Measurements from ENCODE around the gene TSPAN3.

DNA sequence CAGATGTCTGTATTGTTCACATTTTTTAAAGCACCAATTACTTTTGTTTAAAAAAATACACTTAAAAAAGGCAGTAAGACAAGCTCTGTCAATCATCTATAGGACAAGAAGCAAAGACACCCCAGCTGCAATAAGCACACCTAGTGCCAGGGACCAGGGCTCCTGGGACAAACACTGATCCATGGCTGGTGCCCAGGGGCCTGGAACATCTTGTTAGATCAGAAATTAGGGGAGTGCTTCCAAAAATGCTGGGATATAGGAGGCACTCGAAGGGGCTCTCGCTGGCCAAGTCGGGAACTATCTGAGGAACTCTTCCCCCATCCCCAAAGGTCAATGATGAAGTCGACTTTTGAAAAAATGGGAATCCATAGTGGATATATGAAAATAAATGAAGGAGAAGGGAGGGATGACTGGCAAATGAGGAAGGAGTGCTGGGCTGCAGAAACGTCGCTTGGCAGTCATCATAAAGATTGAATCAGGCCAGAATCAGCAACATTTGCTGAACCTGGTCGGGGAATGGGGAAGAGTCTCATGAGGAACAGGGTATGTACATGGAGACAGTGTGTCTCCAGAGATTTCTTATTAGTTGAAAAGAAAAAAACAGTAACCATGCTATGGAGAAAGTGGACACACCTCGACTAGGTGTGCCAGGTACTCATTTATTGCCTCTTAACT, 28.5 kb downstream of the TSPAN3 start:
- TF ChIP-seq, protein P1, sequence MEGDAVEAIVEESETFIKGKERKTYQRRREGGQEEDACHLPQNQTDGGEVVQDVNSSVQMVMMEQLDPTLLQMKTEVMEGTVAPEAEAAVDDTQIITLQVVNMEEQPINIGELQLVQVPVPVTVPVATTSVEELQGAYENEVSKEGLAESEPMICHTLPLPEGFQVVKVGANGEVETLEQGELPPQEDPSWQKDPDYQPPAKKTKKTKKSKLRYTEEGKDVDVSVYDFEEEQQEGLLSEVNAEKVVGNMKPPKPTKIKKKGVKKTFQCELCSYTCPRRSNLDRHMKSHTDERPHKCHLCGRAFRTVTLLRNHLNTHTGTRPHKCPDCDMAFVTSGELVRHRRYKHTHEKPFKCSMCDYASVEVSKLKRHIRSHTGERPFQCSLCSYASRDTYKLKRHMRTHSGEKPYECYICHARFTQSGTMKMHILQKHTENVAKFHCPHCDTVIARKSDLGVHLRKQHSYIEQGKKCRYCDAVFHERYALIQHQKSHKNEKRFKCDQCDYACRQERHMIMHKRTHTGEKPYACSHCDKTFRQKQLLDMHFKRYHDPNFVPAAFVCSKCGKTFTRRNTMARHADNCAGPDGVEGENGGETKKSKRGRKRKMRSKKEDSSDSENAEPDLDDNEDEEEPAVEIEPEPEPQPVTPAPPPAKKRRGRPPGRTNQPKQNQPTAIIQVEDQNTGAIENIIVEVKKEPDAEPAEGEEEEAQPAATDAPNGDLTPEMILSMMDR (optimal IDR thresholded peaks at IDR 0.05 in 1 of 3, IDR thresholded peaks at IDR 0.05 in 1 of 3, conservative IDR thresholded peaks at IDR 0.05 in 1 of 3; ENCODE audit: extremely low read depth in 1 of 3, insufficient read depth in 2 of 3, low read length in 3 of 3) = no peak
- TF ChIP-seq EZH2 (IDR thresholded peaks at IDR 0.05; ENCODE audit: low read length) = no peak

All from keratinocyte (primary cell).